Glutamatergic neuron (in vitro differentiated cells): ENCODE results near the gene RANBP17. TPM values are rescaled to one million over a fixed set of nuclear protein-coding genes. Genes with fewer than 3 reads are reported as not detected.

Experiments
- DNase-seq: peaks from one replicate; pipeline ENCODE4 v3.0.0; 2022
- H3K27ac Mint-ChIP-seq: one replicate; pipeline ENCODE4 v1.8.0; 2020; ENCODE audit warnings: mild to moderate bottlenecking, mixed read lengths, inconsistent platforms; ENCODE audit not compliant: unreplicated experiment
- H3K27me3 Mint-ChIP-seq: one replicate; pipeline ENCODE4 v1.8.0; 2020; ENCODE audit warnings: mild to moderate bottlenecking, moderate library complexity, mixed read lengths, inconsistent platforms; ENCODE audit not compliant: unreplicated experiment
- H3K36me3 Mint-ChIP-seq: one replicate; pipeline ENCODE4 v1.8.0; 2020; ENCODE audit warnings: mild to moderate bottlenecking, mixed read lengths, inconsistent platforms; ENCODE audit not compliant: unreplicated experiment
- H3K4me1 Mint-ChIP-seq: one replicate; pipeline ENCODE4 v1.8.0; 2020; ENCODE audit warnings: mild to moderate bottlenecking, low read depth, mixed read lengths, inconsistent platforms; ENCODE audit not compliant: unreplicated experiment
- H3K4me3 Mint-ChIP-seq: one replicate; pipeline ENCODE4 v1.8.0; 2020; ENCODE audit warnings: mild to moderate bottlenecking, mixed read lengths, inconsistent platforms; ENCODE audit not compliant: unreplicated experiment
- H3K9me3 Mint-ChIP-seq: one replicate; pipeline ENCODE4 v1.8.0; 2020; ENCODE audit warnings: mild to moderate bottlenecking, moderate library complexity, mixed read lengths, inconsistent platforms; ENCODE audit not compliant: unreplicated experiment
- CTCF ChIP-seq: fragments of 200-600 bp; sonication (generic); IDR thresholded peaks from one replicate; pipeline ENCODE4 v1.5.0; 2021; ENCODE audit not compliant: partially characterized antibody, unreplicated experiment
- total RNA-seq: library from RNA; stranded (reverse); fragmentation: NEBNext Ultra II Directional; extraction: Animal tissue kit (Norgen Biotek cat#: 25700); gene quantifications from one replicate; pipeline ENCODE4 v1.2.1, GENCODE V29; 2021; ENCODE audit not compliant: unreplicated experiment

Gene RANBP17
- total RNA-seq, 1 donor from 2014 or later = 25.7 TPM

- H3K36me3 Mint-ChIP-seq = no peaks in the 10 kb centered on the region
- no peaks in the 10 kb centered on the region for H3K9me3 Mint-ChIP-seq
Observed at GRCh38 chr5:170843870-170844269, 17.9 kb upstream of the RANBP17 start.

DNA sequence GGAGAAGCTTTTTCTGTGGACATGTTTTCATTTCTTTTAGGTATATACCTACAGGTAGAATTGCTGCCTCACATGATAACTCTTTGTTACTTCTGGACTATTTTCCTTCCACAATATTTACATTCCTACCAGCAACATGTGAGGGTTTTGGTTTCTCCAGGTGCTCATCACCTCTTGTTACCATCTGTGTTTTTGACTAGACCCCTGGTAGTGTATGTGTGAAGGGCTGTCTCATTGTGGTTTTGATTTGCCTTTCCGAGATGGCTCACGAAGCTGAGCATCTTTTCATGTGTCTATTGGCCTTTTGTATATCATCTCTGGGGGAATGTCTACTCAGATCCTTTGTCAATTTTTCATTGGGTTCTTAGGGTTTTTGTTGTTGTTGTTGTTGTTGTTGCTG lies 17.2 kb upstream of the RANBP17 start:
- H3K36me3 Mint-ChIP-seq = no peaks in the 10 kb centered on the region
- no peaks in the 10 kb centered on the region for H3K27me3 Mint-ChIP-seq
- TF ChIP-seq CTCF = no peak

More at GRCh38 chr5:170843870-170844269, 17.9 kb upstream of the RANBP17 start:
- no peak for DNase-seq
- H3K4me1 Mint-ChIP-seq = no peaks in the 10 kb centered on the region
- no peak overlapping the region for H3K27ac Mint-ChIP-seq
- H3K4me3 Mint-ChIP-seq = no peak overlapping the region
- no peak for TF ChIP-seq CTCF
- H3K27me3 Mint-ChIP-seq = no peaks in the 10 kb centered on the region

GRCh38 chr5:170846416-170846815 lies 15.4 kb upstream of the RANBP17 start:
- H3K27ac Mint-ChIP-seq = no peak overlapping the region

More for the DNA sequence above, 17.2 kb upstream of the RANBP17 start:
- H3K4me3 Mint-ChIP-seq = no peak overlapping the region
- no peak for DNase-seq
- no peak overlapping the region for H3K27ac Mint-ChIP-seq
- no peaks in the 10 kb centered on the region for H3K9me3 Mint-ChIP-seq
- H3K4me1 Mint-ChIP-seq = no peaks in the 10 kb centered on the region

DNA sequence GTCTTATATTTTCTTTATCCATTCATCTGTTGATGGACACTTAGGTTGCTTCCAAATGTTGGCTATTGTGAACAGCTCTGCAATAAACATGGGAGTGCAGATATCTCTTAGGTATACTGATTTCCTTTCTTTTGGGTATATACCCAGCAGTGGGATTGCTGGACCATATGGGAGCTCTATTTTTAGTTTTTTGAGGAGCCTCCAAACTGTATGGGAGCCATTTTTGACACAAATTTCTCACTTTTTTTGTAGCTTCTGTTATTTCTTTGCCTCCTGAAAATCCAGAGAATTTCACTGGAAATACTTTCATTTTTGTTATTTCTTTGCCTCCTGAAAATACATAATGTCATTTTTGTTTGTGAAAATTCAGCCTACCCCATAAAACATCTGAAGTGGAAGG lies 15.0 kb upstream of the RANBP17 start:
- H3K9me3 Mint-ChIP-seq = no peaks in the 10 kb centered on the region

More at GRCh38 chr5:170846416-170846815, 15.4 kb upstream of the RANBP17 start:
- Mint-ChIP-seq H3K36me3 (no peaks in the 10 kb centered on the region), H3K4me1 (no peaks in the 10 kb centered on the region), H3K27me3 (no peaks in the 10 kb centered on the region), H3K4me3 (no peak overlapping the region), H3K9me3 (no peaks in the 10 kb centered on the region)
- no peak for DNase-seq
- TF ChIP-seq CTCF = no peak

DNA sequence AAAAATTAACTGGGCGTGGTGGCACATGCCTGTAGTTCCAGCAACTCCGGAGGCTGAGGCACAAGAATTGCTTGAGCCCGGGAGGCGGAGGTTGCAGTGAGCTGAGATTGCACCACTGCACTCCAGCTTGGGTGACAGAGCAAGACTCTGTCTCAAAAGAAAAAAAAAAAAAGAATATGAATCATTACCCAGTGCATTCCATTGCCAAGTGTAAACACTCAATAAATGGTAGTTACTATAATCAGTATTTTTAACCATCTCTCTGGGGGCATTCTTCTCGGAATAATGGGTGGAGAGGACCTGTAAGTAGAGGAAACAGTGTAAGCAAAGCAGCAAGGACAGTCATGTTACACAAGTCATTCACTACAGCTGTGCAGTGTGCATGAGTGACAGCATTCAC lies 13.8 kb upstream of the RANBP17 start:
- Mint-ChIP-seq H3K36me3 (no peaks in the 10 kb centered on the region), H3K27ac (no peak overlapping the region), H3K27me3 (no peaks in the 10 kb centered on the region), H3K4me1 (no peaks in the 10 kb centered on the region), H3K9me3 (no peaks in the 10 kb centered on the region), H3K4me3 (no peak overlapping the region)
- no peak for TF ChIP-seq CTCF
- DNase-seq = no peak

More for the DNA sequence above, 15.0 kb upstream of the RANBP17 start:
- H3K27ac Mint-ChIP-seq = no peak overlapping the region
- H3K4me3 Mint-ChIP-seq = no peak overlapping the region
- no peaks in the 10 kb centered on the region for H3K36me3 Mint-ChIP-seq
- no peaks in the 10 kb centered on the region for H3K27me3 Mint-ChIP-seq
- no peak for TF ChIP-seq CTCF
- H3K4me1 Mint-ChIP-seq = no peaks in the 10 kb centered on the region
- no peak for DNase-seq
